ENCODE data around the gene AMDHD2. TPM values are rescaled to one million over a fixed set of nuclear protein-coding genes. Genes with fewer than 3 reads are reported as not detected.
A peak's percentile ranks its signal among the peaks of the same experiment; 100 is the strongest.
"Not testable (repeated sequence)": the region's sequence is repeated elsewhere in the genome, so short reads cannot be mapped to it uniquely, and the experiment has no call there.

Gene AMDHD2
- total and polyA plus RNA-seq, 10 donors: 37.8 to 94.0 (median 70.6) TPM

DNA sequence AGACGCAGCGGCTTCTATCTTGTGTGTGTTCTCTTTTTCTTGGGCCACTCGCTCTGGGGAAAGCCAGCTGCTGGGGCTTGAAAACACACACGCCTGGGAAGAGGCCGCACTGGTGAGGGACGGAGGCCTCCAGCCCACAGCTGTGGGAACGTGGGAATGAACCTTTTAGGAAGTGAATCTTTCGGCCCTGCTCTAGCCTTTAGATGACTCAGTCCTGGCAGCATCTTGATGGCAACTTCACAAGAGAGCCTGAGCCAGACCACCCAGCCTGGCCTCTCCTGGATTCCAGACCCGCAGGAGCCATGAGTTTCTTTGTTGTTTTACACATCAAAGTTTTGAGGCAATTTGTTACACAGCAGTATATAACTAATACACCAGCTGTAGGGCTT, 15.4 kb downstream of the AMDHD2 start:
- peaks cover 0 to 14% (median 0%) of the 10 kb centered on the region in 6 donors for H3K36me3 ChIP-seq
- TF ChIP-seq POLR2A (IDR thresholded peaks at IDR 0.05): no peak
- no peak for TF ChIP-seq CTCF (IDR thresholded peaks at IDR 0.05 in 8 of 11, conservative IDR thresholded peaks at IDR 0.05 in 3 of 11)
- TF ChIP-seq POLR2AphosphoS5 (IDR thresholded peaks at IDR 0.05): no peak
- no peaks in the 10 kb centered on the region for H3K27me3 ChIP-seq (replicated peaks in 1 of 7)
- 76 to 83% (median 81%) methylated on average over 9 of the region's 9 CpGs for WGBS, 5 donors
- intact Hi-C loops (cut with DNase I; ENCODE audit: low total_unique reads): no loop called here
- H3K4me3 ChIP-seq: no peak overlapping the region
- peaks cover 27 to 69% (median 59%) of the 10 kb centered on the region in 6 donors for H3K4me1 ChIP-seq
- H3K27ac ChIP-seq: peak overlapping the region in 6 of 8 donors; percentile 93 to 96 (median 94)
- DNase-seq: peak; percentile 78
- H3K9me3 ChIP-seq: no peaks in the 10 kb centered on the region

DNA sequence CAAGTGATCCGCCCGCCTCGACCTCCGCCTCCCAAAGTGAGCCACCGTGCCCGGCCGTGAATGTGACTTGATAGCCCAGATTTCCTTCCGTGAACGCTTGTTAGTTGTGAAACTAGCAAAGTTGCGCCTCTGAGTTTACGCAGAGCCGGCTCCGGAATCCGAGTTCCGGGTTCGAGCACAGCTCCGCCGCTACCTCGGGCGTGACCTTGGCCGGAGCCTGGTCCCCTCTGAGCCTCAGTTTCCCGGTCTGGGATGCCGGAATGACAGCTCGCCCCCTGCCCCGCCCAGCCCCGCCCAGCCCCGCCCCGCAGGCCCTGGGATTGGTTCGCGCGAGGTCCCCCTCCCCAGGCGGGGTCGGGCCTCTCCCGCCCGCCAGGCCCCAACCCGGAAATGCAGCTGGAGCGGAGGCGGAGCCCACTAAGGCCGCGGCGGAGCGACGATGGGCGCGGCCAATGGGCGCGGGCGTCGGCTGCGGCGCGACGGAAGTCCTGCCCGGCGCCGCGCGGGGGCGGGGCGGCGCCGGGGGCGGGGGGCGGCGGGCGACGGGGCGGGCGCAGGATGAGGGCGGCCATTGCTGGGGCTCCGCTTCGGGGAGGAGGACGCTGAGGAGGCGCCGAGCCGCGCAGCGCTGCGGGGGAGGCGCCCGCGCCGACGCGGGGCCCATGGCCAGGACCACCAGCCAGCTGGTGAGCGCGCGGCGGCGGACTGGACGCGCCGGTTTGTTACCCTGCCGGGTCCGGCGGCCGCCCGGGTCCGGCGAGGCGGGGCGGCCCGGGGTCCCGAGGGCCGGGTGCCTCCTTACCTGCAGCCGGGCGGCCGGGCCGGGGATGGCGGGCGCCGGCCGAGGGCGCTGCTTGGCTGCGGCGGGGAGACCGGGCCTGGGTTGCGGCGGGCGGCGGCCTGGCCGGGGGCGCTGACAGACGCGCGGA, 17.5 kb downstream of the AMDHD2 start, which contains the start of gene PDPK1:
TSS of gene PDPK1 (plus strand) at position 571 of the 929 bp plus-strand sequence. CDS start at position 663, 92 bp downstream.
- 0 to 1% (median 1%) methylated on average over 25 to 126 of the region's 126 CpGs for WGBS, 5 donors
- Histone ChIP-seq H3K27me3 (replicated peaks in 1 of 7) (no peaks in the 10 kb centered on the region), H3K27ac (peak within 1 kb of the TSS; percentile 83 to 96 (median 94)), H3K9me3 (no peaks in the 10 kb centered on the region), H3K36me3 (peaks cover 0 to 19% (median 0%) of the 10 kb centered on the region in 6 donors), H3K4me1 (peaks cover 30 to 78% (median 62%) of the 10 kb centered on the region in 6 donors), H3K4me3 (peak within 1 kb of the TSS; percentile 41 to 87 (median 59))
- TF ChIP-seq POLR2AphosphoS5 (IDR thresholded peaks at IDR 0.05) (peak; percentile 73 to 81 (median 81)), CTCF (IDR thresholded peaks at IDR 0.05 in 8 of 11, conservative IDR thresholded peaks at IDR 0.05 in 3 of 11) (peak in 1 of 11 experiments; percentile 9), POLR2A (IDR thresholded peaks at IDR 0.05) (peak in 1 of 3 donors; percentile 19)
- intact Hi-C loops (cut with DNase I; ENCODE audit: low total_unique reads): no loop called here
- DNase-seq: peak; percentile 98

- Histone ChIP-seq H3K4me3 (peak overlapping the region in 6 of 8 donors; percentile 51 to 87 (median 59)), H3K4me1 (peaks cover 30 to 73% (median 58%) of the 10 kb centered on the region in 6 donors), H3K36me3 (peaks cover 0 to 23% (median 0%) of the 10 kb centered on the region in 6 donors), H3K27ac (peak overlapping the region in 4 of 8 donors; percentile 15 to 94 (median 72))
- intact Hi-C loops (cut with DNase I; ENCODE audit: low total_unique reads); H3K9me3 ChIP-seq; H3K27me3 ChIP-seq (replicated peaks in 1 of 7): not testable (repeated sequence)
- peak; percentile 59 for DNase-seq
- WGBS, 5 donors: 74 to 88% (median 76%) methylated on average over 24 of the region's 24 CpGs
Observed at GRCh38 chr16:2539192-2539844, 19.1 kb downstream of the AMDHD2 start.

DNA sequence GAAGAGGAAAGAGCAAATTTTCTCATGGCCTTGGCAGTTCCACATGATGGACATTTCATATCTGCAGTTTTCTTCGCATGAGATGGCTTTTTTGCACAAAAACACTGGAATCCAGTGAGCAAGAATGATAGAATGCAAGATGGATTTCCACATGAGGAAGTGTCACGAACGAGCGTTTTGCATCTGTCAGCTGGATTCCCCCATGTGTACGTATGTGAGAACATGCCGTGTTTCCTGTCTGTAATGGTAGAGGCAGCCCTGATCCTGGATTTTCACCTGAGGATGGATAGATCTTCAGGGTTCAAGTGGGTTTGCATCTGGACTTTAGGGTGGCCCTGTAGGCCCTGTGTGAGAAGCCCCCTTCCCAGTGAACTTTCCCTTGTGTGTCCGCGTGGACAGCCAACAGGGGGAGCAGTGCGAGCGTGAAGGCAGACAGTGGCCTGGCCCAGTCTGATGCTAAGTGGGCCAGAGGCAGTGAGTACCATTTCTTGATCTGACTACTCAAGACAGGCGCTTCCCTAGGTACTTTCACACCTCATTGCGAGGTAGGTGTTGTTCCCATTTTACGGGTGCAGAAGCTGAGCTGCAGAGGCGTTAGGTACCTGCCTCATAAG, 19.8 kb downstream of the AMDHD2 start:
- peak; percentile 81 for DNase-seq
- H3K27me3 ChIP-seq (replicated peaks in 1 of 7); intact Hi-C loops (cut with DNase I; ENCODE audit: low total_unique reads); H3K9me3 ChIP-seq: not testable (repeated sequence)
- H3K27ac ChIP-seq: peak overlapping the region in 7 of 8 donors; percentile 15 to 94 (median 68)
- peak in 6 of 11 experiments; percentile 21 to 52 (median 44) for TF ChIP-seq CTCF (IDR thresholded peaks at IDR 0.05 in 8 of 11, conservative IDR thresholded peaks at IDR 0.05 in 3 of 11)
- H3K36me3 ChIP-seq: peaks cover 0 to 29% (median 0%) of the 10 kb centered on the region in 6 donors
- peak overlapping the region in 2 of 8 donors; percentile 2 to 87 for H3K4me3 ChIP-seq
- H3K4me1 ChIP-seq: peaks cover 30 to 79% (median 61%) of the 10 kb centered on the region in 6 donors
- WGBS, 5 donors: 30 to 55% (median 39%) methylated on average over 12 to 14 of the region's 14 CpGs
